K562 (cell line): Measurements from ENCODE around the gene ERVFRD-1. TPM values are rescaled to one million over a fixed set of nuclear protein-coding genes. Genes with fewer than 3 reads are reported as not detected.

ENCODE experiments used
- ATAC-seq: fragments of 200-7000 bp; cut with Tn5 transposase; 3 replicates; pipeline ENCODE4 v1.9.1; 2020; ENCODE audit warnings: moderate library complexity
- BruUV-seq: library from RNA; stranded (reverse); fragments of 400-500 nt; replicated peaks from 2 replicates; lab custom pipeline; 2021; lab: Mats Ljungman, UMichigan
- CTCF ChIA-PET: fragments of 300-600 bp; formaldehyde crosslinking; extraction: SDS; loops from one replicate; lab custom pipeline; 2021; ENCODE audit warnings: low intra/inter-chr PET ratio; lab: Yijun Ruan, JAX
- POLR2A ChIA-PET: fragments of 300-600, 350-650 bp; sonication (Branson Sonifier 250); formaldehyde crosslinking; extraction: SDS; loops from one replicate; lab custom pipeline; 2021; ENCODE audit warnings: antibody characterized with exemption, inconsistent platforms; lab: Yijun Ruan, JAX
- DNase-seq, 4 experiments: peaks; one replicate each; pipeline versions ENCODE4 v3.0.0 to v3.0.0-alpha.2; 2011 to 2018; ENCODE audit warnings: low spot score in 3 of 4, mixed read lengths in 3 of 4; ENCODE audit errors: extremely low read depth in 1 of 4
- FAIRE-seq: peaks from 2 replicates; lab custom pipeline; 2011; peaks lifted over from hg19 to GRCh38; lab: Jason Lieb, UNC
- H2AFZ ChIP-seq: 2 replicates; pipeline ENCODE4 v1.6.0; 2011; ENCODE audit warnings: low read depth, low read length, control low read depth, inconsistent platforms
- H3K27ac ChIP-seq: fragments of 200-600 bp; 3 replicates; pipeline ENCODE4 v1.8.0; 2011; ENCODE audit warnings: low read depth, mild to moderate bottlenecking, control low read depth, inconsistent platforms, low read length, moderate library complexity, mixed read lengths; ENCODE audit errors: extremely low read depth
- H3K27me3 ChIP-seq, 2 experiments: fragments of 300-600 bp in 1 of 2; 2 replicates in 1 of 2; 3 replicates in 1 of 2; pipeline versions ENCODE4 v1.6.0 to v1.8.0; 2011; ENCODE audit warnings: inconsistent platforms in 2 of 2, low read length in 2 of 2, mild to moderate bottlenecking in 1 of 2, mixed read lengths in 1 of 2, moderate library complexity in 1 of 2; ENCODE audit not compliant: control insufficient read depth in 2 of 2, insufficient read depth in 2 of 2
- H3K36me3 ChIP-seq: fragments of 300-600 bp; 3 replicates; pipeline ENCODE4 v1.8.0; 2011; ENCODE audit warnings: mild to moderate bottlenecking, low read length, inconsistent platforms; ENCODE audit not compliant: control insufficient read depth, insufficient read depth
- H3K4me1 ChIP-seq, 2 experiments: fragments of 200-600 bp in 1 of 2; replicated peaks in 1 of 2; 2 replicates in 1 of 2; 3 replicates in 1 of 2; pipeline versions ENCODE4 v1.5.1 to v1.8.0; 2011; ENCODE audit warnings: inconsistent platforms in 2 of 2, low read length in 2 of 2, mild to moderate bottlenecking in 1 of 2, mixed read lengths in 1 of 2, moderate library complexity in 1 of 2; ENCODE audit not compliant: control insufficient read depth in 2 of 2, insufficient read depth in 2 of 2
- H3K4me2 ChIP-seq: 2 replicates; pipeline ENCODE4 v1.6.1; 2011; ENCODE audit warnings: low read length, control low read depth, inconsistent platforms, mixed read lengths; ENCODE audit not compliant: insufficient read depth
- H3K4me3 ChIP-seq: fragments of 200-600 bp; sonication (generic), shearing (Covaris generic); 2 replicates; pipeline ENCODE4 v1.5.1; 2016; ENCODE audit warnings: control low read depth, inconsistent platforms
- H3K79me2 ChIP-seq: fragments of 200-600 bp; 3 replicates; pipeline ENCODE4 v1.8.0; 2011; ENCODE audit warnings: low read length, inconsistent platforms; ENCODE audit not compliant: control insufficient read depth, insufficient read depth
- H3K9ac ChIP-seq, 2 experiments: 2 replicates each; pipeline versions ENCODE4 v1.6.0 to v1.6.1; 2011; ENCODE audit warnings: low read depth in 2 of 2, low read length in 2 of 2, control low read depth in 1 of 2, inconsistent platforms in 1 of 2, mild to moderate bottlenecking in 1 of 2, mixed read lengths in 1 of 2; ENCODE audit not compliant: insufficient read depth in 1 of 2
- H3K9me1 ChIP-seq: one replicate; pipeline ENCODE4 v1.6.0; 2011; ENCODE audit warnings: inconsistent platforms, mild to moderate bottlenecking, low read length, moderate library complexity; ENCODE audit not compliant: control insufficient read depth, insufficient read depth
- H3K9me3 ChIP-seq: replicated peaks from 2 replicates; pipeline ENCODE4 v1.5.1; 2011; ENCODE audit warnings: low read depth, low read length, inconsistent platforms; ENCODE audit not compliant: control insufficient read depth, insufficient read depth
- H4K20me1 ChIP-seq: replicated peaks from 2 replicates; pipeline ENCODE4 v1.6.1; 2011; ENCODE audit warnings: low read length, inconsistent platforms, mixed read lengths; ENCODE audit not compliant: control insufficient read depth, insufficient read depth
- CBFA2T2 ChIP-seq: fragments of 450-650 bp; conservative IDR thresholded peaks from 2 replicates; pipeline ENCODE4 v1.6.1; 2017; ENCODE audit warnings: mild to moderate bottlenecking
- HOXB6 ChIP-seq: fragments of 250-450 bp; sonication (Bioruptor Pico); IDR thresholded peaks from 2 replicates; pipeline ENCODE4 v1.5.1; 2022; ENCODE audit warnings: mild to moderate bottlenecking, borderline replicate concordance
- MXI1 ChIP-seq: IDR thresholded peaks from 2 replicates; pipeline ENCODE4 v1.6.1; 2011; ENCODE audit warnings: low read depth, mild to moderate bottlenecking, improper control_type of control experiment, low read length
- POLR2A ChIP-seq: fragments of 450-650 bp; conservative IDR thresholded peaks from 2 replicates; pipeline ENCODE4 v1.6.1; 2016
- RREB1 ChIP-seq: fragments of 250-450 bp; sonication (Bioruptor Pico); IDR thresholded peaks from 2 replicates; pipeline ENCODE4 v1.4.0; 2020
- SOX6 ChIP-seq: fragments of 450-650 bp; IDR thresholded peaks from 2 replicates; pipeline ENCODE4 v1.6.1; 2014; ENCODE audit warnings: mild to moderate bottlenecking
- ZBED1 ChIP-seq: IDR thresholded peaks from 2 replicates; pipeline ENCODE4 v1.6.1; 2014
- ZNF224 ChIP-seq: sonication (generic); formaldehyde crosslinking; IDR thresholded peaks from 2 replicates; pipeline ENCODE4 v1.8.0; 2022; ENCODE audit warnings: mild to moderate bottlenecking, missing genetic modification reagents
- ZNF24 ChIP-seq: fragments of 450-650 bp; IDR thresholded peaks from 2 replicates; pipeline ENCODE4 v1.6.1; 2016
- WGBS: fragments of 100-300 bp; shearing (Covaris generic); methylation state at CpG from one replicate; pipeline ENCODE4 v1.1.6; 2016; ENCODE audit warnings: low coverage, mixed read lengths; ENCODE audit not compliant: insufficient coverage; ENCODE audit errors: missing lambda C conversion rate; 5-methylcytosine and 5-hydroxymethylcytosine counted together
- in situ Hi-C: fragments of 300-500 bp; cut with MboI; formaldehyde crosslinking; loops from 4 replicates; pipeline ENCODE4 v1.15.0; 2018; ENCODE audit warnings: inconsistent platforms, mixed read lengths
- intact Hi-C: fragments of 100-400 bp; cut with micrococcal nuclease; formaldehyde crosslinking; loops from 2 replicates; pipeline ENCODE4 v1.14.2; 2022
- polyA plus RNA-seq, 8 experiments: library from polyadenylated mRNA; depleted of rRNA in 4 of 8; stranded (reverse) in 5 of 8; unstranded in 3 of 8; fragments of >200 nt; fragmentation: Nextera tagmentation in 2 of 8; fragmentation: Illumina TruSeq in 1 of 8; extraction: Ambion mirVana in 2 of 8; extraction: Trizol in 1 of 8; gene quantifications; 2 replicates each; pipeline versions ENCODE4 v1.2.1 to v1.2.3, GENCODE V29; 2011 to 2014; ENCODE audit warnings: inconsistent platforms in 1 of 8, missing spikeins in 1 of 8
- total RNA-seq, 7 experiments: library from RNA; depleted of rRNA in 6 of 7; stranded (reverse); fragments of >200 nt in 6 of 7; fragmentation: Illumina TruSeq in 2 of 7; extraction: Trizol in 2 of 7; gene quantifications; 2 replicates each; pipeline versions ENCODE4 v1.2.1 to v1.2.3, GENCODE V29; 2011 to 2021; ENCODE audit warnings: low replicate concordance in 1 of 7

Gene ERVFRD-1
- total and polyA plus RNA-seq, 9 of the 15 experiments (the other 6 are each of a cell fraction or from before 2014, with no cell fraction given): 0.05 to 0.14 (median 0.09) TPM; not detected in 2

GRCh38 chr6:11076540-11076939 is 35.0 kb downstream of the ERVFRD-1 start:
- intact Hi-C loops: no loop called here
- no peaks in the 10 kb centered on the region for H4K20me1 ChIP-seq
- no peaks in the 10 kb centered on the region for H3K9me1 ChIP-seq
- TF ChIP-seq CBFA2T2: no peak
- no peak for TF ChIP-seq ZBED1
- TF ChIP-seq ZNF24: no peak
- no peak for TF ChIP-seq ZNF224 (CRISPR knock-in tag)
- no peak for TF ChIP-seq MXI1
- no peak for TF ChIP-seq HOXB6 (CRISPR knock-in tag)
- TF ChIP-seq POLR2A: no peak
- no peak for TF ChIP-seq SOX6
- no peak for TF ChIP-seq RREB1 (CRISPR knock-in tag)
- TF ChIP-seq, all 486 proteins: peak for 0
- no peak for ATAC-seq
- ChIA-PET CTCF (no interaction called here), POLR2A (interaction anchor here (0.6 to 0.8 kb wide), 4 partner anchors 9 to 71 kb away, joined by 3 to 4 read pairs (median 3); partner anchors contain the start of gene SMIM13)
- no TSS peak for BruUV-seq
- Histone ChIP-seq H3K27ac (no peak overlapping the region), H3K9me3 (no peaks in the 10 kb centered on the region), H3K27me3 (no peaks in the 10 kb centered on the region), H3K79me2 (no peaks in the 10 kb centered on the region), H3K4me2 (no peak overlapping the region), H2AFZ (no peak overlapping the region), H3K36me3 (no peaks in the 10 kb centered on the region), H3K4me3 (no peak overlapping the region), H3K9ac (no peak overlapping the region), H3K4me1 (no peaks in the 10 kb centered on the region; a peak in 1 of 5 replicates)
- WGBS: 39% methylated on average over 2 of the region's 2 CpGs
- no peak for DNase-seq
- no peak for FAIRE-seq
- in situ Hi-C loops: no loop called here
